IPS DF 19.7 (cell line): Measurements from ENCODE around the gene NES.
"Not testable (repeated sequence)": the region's sequence is repeated elsewhere in the genome, so short reads cannot be mapped to it uniquely, and the experiment has no call there.

ENCODE experiments used
- DNase-seq: peaks from one replicate; pipeline ENCODE4 v3.0.0-alpha.2; 2013; ENCODE audit warnings: low read depth, low spot score

NES gene

DNA sequence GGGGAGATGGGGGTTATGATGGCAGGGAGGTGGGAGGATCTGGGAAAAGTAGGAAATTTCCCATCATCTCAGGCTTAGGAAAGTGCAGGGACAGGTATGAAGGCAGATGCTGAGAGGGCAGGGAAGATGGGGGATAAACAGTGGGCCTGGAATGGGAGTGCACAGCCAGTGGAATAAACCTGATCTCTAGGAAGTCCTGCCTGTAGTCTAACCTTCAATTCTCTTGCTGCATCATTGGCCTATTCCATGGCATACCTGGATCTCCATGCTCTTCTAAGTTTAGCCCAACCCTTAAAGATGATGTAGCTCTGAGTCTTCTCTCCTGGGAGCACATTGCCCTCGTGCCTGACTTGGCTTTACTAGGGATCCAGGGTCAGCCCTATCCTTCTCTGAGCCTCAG lies 32.6 kb downstream of the NES start:
- no peak for DNase-seq

- DNase-seq, result no peak
These were observed 33.1 kb downstream of the NES start for GRCh38 chr1:156644146-156644545.

GRCh38 chr1:156643778-156644092 lies 33.5 kb downstream of the NES start:
- DNase-seq, result no peak

- no peak for DNase-seq
These were observed 34.0 kb downstream of the NES start for GRCh38 chr1:156643049-156643777.

- DNase-seq, result no peak
These were observed 34.8 kb downstream of the NES start for GRCh38 chr1:156642265-156643048.

DNA sequence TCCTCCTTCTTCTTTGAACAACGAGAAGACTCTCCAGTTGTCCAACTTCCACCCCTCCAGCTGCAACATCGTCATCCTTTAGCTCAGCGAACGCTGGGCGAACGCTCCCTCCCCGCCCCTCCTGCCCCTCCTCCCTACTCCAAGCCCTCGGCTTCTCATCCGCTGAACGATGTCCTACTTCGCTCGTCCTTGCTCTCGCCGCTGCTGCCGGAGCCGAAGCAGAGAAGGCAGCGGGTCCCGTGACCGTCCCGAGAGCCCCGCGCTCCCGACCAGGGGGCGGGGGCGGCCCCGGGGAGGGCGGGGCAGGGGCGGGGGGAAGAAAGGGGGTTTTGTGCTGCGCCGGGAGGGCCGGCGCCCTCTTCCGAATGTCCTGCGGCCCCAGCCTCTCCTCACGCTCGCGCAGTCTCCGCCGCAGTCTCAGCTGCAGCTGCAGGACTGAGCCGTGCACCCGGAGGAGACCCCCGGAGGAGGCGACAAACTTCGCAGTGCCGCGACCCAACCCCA lies 35.4 kb downstream of the NES start, which contains the start of gene BCAN:
BCAN (plus strand) TSS at position 357 of the 504 bp plus-strand sequence. CDS start 3,938 bp downstream, outside the sequence.
- DNase-seq, result no peak

DNA sequence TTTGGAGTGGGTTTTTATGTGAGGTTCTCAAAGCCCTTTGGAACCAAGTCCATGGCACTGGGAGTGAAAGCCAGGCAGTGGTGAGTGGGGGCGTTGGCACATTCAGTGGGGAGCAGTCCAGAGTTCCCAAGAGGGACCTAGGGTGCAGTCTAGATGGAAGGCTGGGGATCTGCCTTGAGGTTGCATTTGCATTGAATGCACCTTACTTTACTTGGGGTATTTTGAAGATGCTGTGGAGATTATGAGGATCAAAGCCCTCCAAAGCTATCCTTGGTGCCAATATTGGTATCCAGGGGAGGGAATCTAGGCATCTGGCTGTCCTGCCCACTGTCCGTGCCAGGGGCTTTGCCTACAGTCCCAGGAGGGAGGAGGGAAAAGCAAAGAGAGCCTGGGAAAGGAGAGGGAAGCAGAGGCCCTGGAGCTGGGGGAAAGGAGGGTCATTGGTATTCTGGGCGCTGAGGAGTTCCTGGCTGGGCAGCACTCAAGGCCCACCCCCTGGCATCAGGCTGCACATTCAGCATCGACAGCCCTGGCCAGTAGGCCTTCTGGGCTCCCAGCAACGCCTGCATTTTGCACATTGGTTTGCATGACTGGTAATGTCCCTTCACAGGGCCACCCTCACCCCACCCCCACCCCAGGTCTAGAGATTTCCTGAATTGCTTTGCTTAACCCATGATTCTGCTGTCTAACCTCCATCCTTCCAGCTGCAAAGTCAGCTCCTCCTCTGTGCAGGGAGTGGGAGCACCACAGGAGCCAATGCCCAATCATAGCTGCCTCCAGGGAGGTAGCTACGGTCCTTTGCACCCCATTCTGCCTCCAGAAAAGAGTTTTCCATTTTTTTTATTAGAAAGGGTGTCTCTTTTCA lies 36.1 kb downstream of the NES start:
- no peak for DNase-seq

DNA sequence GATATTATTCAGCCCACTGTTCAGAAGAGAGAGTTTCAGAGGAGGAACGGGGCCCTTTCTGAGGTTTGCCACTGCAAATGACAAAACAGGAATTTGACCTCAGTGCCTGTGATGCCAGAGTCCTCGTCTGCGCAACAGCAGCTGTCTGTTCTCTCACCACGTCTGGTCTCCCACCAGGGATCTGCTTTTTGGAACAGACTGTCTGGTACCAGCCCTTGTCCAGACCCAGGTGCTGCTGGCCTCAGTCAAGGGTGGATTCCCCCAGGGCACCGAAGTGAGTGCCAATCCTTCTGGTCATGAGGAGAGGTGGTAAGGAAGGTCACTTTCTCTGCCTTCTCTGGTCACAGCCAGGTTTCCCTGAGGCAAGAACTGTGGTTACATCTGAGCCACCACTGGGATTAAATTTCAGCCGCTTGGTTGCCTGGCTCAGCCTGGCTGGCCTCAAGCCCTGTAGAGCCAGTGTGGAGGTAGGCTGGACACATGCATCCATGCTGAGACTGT lies 37.6 kb downstream of the NES start:
- DNase-seq, result no peak

DNA sequence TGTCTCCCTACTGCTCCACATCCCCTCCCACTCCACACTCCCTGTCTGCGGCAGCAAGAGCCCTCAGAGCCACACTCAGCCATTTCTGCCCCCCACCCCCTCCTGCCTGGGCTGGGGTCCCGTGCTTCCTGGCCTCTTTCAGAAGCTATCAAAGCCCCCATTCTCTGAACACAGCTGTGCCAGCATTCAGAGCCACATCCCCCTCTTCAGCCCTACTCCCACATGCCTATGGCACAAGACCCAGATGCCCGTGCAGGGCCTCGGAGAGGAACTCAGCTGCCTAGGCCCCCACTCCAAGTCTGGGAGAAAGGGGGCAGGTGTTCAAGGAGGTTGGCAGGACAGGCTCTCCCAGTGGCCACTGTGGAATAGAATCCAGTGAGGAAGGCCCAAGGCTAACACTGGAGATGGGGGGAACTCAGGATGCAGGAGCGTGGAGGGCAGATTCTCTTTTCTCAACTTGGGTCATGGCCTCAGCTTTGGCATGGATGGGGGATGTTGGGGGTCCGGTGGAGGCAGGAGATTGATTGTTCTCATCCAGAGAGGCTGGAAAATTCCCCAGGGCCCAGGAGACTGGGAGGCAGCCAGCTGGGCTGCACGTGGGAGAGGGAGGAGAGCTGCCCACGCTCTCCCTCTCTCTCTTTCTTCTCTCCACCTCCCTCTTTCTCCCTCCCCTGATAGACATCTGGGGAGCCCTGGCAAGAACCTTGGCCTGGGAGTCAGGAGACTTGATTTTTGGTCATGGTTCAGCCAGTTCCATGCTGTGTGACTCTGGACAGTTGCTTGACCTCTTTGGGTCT lies 38.8 kb downstream of the NES start:
- no peak for DNase-seq

GRCh38 chr1:156632355-156632754 lies 44.9 kb downstream of the NES start:
- no peak for DNase-seq

DNA sequence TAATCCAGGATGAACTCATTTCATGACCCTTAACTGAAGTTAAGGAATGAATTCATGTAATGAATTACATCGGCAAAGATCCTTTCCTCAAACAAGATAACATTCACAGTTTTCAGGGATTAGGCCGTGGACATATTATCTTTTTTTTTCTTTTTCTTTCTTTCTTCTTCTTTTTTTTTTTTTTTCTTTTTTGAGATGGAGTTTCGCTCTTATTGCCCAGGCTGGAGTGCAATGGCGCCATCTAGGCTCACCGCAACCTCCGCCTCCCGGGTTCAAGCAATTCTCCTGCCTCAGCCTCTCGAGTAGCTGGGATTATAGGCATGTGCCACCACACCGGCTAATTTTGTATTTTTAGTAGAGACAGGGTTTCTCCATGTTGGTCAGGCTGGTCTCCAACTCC lies 46.1 kb downstream of the NES start:
- not testable (repeated sequence) for DNase-seq

GRCh38 chr1:156629823-156630449 lies 47.3 kb downstream of the NES start:
- no peak for DNase-seq

DNA sequence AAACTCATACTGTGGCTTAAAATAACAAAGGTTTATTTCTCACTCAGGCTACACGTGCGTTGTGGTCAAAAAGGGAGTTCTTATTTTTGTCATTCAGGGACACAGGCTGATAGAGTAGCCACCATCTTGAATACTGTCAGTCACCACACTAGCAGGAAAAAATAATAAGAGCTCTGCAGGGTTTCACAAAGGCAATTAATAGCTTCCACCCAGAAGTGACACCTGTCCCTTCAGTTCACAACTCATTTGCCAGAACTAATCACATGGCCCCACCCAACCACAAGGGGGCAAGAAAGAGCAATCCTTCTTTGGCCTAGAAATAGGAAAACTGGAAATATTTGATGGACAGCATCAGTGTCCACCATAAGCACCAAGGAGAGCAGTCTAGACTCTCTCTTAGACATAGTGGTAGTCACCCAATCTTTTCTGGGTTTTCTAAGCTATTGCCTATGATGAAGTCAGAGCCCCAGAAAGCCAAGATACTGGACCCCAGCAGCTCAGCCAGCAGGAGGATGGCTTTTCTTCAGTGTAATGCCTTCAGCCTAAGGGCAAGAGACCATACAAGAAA lies 49.8 kb downstream of the NES start:
- no peak for DNase-seq

GRCh38 chr1:156626079-156626438 lies 51.1 kb downstream of the NES start:
- DNase-seq, result no peak

DNA sequence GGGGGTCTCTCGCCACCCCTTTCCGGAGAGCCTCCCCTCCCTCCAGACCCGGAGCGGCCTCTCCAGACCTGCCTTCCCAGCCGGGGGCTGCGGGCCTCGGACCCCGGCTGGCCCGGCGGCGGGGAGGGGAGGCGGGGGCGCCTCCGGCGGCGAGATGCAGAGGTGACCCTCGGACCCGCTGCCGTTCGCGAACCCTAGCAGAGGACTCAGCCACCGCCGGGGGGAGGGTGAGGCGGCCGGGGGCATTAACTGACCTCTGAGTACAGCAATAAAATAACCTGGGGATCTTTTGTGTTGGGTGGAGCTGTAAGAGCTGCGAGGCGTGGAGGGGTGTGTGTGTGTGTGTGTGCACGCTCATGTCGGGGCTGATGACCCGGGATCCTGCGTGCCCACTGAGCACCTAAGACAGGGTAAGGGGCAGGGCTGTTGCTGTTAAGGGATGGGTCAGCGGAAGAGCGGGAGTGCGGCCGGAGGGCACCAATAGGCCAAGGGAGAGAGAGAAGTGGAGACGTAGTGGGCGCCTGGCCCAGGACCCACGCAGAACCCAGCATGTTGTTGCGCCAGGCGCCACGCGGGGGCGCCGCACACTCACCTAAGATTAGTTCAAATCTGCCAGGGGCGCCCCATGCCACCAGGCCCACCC lies 51.6 kb downstream of the NES start:
- no peak for DNase-seq

- no peak for DNase-seq
These were observed 52.3 kb downstream of the NES start for GRCh38 chr1:156624814-156625435.

DNA sequence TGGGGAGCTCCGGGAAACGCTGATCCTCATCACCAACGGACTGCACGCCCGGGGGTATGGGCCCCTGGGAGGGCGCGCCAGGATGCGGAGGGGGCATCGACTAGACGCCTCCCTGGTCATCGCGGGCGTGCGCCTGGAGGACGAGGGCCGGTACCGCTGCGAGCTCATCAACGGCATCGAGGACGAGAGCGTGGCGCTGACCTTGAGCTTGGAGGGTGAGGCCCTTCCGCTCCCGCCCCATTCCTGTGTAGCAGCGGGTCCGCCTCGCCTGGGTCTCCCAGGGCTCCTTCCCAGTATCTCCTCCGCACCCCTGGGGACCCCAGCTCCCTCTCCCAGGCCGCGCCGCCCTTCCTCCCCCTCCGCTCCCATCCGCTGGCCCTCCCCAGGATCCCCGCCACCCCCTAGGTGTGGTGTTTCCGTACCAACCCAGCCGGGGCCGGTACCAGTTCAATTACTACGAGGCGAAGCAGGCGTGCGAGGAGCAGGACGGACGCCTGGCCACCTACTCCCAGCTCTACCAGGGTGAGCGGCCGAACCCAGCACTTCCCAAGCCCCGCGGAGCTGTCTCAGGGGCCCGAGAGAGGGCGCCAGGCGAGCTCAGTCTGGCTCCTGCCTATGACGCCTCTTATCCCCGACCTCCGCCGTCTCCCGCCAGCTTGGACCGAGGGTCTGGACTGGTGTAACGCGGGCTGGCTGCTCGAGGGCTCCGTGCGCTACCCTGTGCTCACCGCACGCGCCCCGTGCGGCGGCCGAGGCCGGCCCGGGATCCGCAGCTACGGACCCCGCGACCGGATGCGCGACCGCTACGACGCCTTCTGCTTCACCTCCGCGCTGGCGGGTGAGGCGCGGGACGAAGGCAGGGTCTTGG lies 53.0 kb downstream of the NES start:
- no peak for DNase-seq

DNA sequence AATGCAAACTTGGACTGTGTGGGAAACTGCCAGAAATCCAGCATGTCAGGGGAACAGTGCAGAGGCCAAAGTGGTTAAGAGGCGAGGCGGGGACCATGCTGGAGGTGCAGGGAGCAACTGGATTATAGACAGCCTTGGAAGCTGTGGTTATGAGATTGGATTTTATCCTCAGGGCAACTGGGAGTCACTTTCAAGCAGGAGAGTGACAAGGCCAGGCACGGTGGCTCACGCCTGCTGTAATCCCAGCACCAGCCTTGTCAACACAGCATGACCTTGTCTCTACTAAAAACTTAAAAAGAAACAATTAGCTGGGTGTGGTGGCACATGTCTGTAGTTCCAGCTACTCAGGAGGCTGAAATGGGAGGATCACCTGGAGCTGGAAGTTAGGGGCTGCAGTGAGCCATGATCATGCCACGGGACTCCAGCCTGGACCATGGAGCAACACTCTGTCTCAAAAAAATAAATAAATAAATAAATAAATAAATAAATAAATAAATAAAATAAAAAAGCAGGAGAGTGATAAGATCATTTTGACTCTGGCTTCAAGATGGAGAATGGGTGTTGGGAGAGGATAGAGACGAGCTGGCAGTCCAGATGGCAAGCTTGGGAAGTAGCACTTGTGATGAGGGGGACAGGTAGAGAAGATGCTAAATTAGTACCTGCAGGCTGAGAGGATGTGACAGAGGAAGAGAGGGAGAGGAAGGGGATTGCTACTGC lies 54.5 kb downstream of the NES start:
- DNase-seq, result no peak
